ENCODE data around the gene SLC25A38. TPM values are rescaled to one million over a fixed set of nuclear protein-coding genes. Genes with fewer than 3 reads are reported as not detected.

The SLC25A38 gene
- total and polyA plus RNA-seq, 9 of the 15 experiments (the other 6 are each of a cell fraction or from before 2014, with no cell fraction given), result 13.5 to 51.1 (median 30.6) TPM

DNA sequence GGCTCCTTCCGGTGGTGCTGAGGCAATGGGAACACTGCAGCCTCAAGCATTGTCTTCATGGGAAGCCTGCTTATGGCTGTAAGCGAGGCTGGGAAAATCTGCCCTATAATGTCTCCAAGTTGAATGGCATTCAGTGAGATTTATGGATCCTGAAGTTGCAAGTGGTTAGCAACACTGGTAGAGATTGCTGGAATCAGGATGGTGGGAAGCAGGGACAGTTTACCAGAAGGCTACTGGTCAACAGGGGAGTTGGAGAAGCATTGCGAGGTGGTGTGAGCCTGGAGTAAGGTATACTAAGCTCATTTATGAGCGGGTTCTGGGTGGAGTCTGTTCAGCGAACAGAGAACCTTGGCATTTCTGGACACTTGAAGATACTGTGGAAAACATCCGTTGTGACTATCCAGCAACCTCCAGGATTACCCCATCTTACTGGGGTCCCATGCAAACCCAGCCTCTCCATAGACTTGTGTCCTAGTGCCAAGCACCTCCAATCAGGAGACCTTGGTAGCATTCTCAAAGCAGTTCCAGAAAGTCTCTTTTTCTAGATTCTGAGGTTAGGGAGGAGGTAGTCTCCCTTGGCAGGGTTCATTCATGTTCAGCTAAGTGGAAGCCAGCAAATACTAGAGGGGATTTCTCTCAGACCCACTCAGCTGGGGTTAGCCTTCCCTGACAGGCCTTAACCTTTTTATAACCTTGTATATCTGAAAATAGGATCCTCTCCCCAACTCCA is 30.7 kb downstream of the SLC25A38 start (continued):
- TF ChIP-seq ZNF695 (CRISPR knock-in tag; IDR thresholded peaks at IDR 0.05) (0 out of 2 replicates have a peak, but pooled peaks have one; percentile 57), SIN3B (IDR thresholded peaks at IDR 0.05; ENCODE audit: low read depth) (no peak), FOXK1 (CRISPR knock-in tag; IDR thresholded peaks at IDR 0.05; ENCODE audit: borderline replicate concordance) (no peak), ZNF347 (CRISPR knock-in tag; IDR thresholded peaks at IDR 0.05; ENCODE audit: low read depth) (0 out of 2 replicates have a peak, but pooled peaks have one; percentile 37), PHB2 (IDR thresholded peaks at IDR 0.05; ENCODE audit: low read depth) (no peak), RNF2 (IDR thresholded peaks at IDR 0.05) (no peak), ZNF444 (CRISPR knock-in tag; IDR thresholded peaks at IDR 0.05) (peak; percentile 20; the same call in 1 of the 2 replicates), KDM1A (IDR thresholded peaks at IDR 0.05) (no peak), TEAD4 (IDR thresholded peaks at IDR 0.05; ENCODE audit: low read length) (0 out of 2 replicates have a peak, but pooled peaks have one; percentile 18), TEAD4 (CRISPR knock-in tag; IDR thresholded peaks at IDR 0.05; ENCODE audit: borderline replicate concordance) (no peak), TAF15 (IDR thresholded peaks at IDR 0.05; ENCODE audit: low read depth, low read length) (no peak), HDAC3 (IDR thresholded peaks at IDR 0.05; ENCODE audit: borderline replicate concordance, partially characterized antibody) (no peak), NR1H2 (CRISPR knock-in tag; IDR thresholded peaks at IDR 0.05) (no peak), NFXL1 (CRISPR knock-in tag; IDR thresholded peaks at IDR 0.05) (peak; percentile 30; the same call in 1 of the 2 replicates), TCF15 (CRISPR knock-in tag; IDR thresholded peaks at IDR 0.05) (no peak), ZNF253 (CRISPR knock-in tag; conservative IDR thresholded peaks at IDR 0.05) (peak; percentile 72; the same call in 1 of the 2 replicates), POLR2AphosphoS5 (IDR thresholded peaks at IDR 0.05; ENCODE audit: control insufficient read depth, insufficient read depth, low read depth, low read length) (peak; percentile 51), SMAD3 (CRISPR knock-in tag; conservative IDR thresholded peaks at IDR 0.05) (peak; percentile 34; the same call in 1 of the 2 replicates), RFX5 (IDR thresholded peaks at IDR 0.05; ENCODE audit: low read depth, low read length) (no peak), USF1 (CRISPR knock-in tag; IDR thresholded peaks at IDR 0.05) (no peak), CHCHD3 (CRISPR knock-in tag; IDR thresholded peaks at IDR 0.05) (no peak), ZBTB7A (IDR thresholded peaks at IDR 0.05; ENCODE audit: borderline replicate concordance, control insufficient read depth, low read depth, low read length) (no peak)
- TF ChIP-seq, protein P1, sequence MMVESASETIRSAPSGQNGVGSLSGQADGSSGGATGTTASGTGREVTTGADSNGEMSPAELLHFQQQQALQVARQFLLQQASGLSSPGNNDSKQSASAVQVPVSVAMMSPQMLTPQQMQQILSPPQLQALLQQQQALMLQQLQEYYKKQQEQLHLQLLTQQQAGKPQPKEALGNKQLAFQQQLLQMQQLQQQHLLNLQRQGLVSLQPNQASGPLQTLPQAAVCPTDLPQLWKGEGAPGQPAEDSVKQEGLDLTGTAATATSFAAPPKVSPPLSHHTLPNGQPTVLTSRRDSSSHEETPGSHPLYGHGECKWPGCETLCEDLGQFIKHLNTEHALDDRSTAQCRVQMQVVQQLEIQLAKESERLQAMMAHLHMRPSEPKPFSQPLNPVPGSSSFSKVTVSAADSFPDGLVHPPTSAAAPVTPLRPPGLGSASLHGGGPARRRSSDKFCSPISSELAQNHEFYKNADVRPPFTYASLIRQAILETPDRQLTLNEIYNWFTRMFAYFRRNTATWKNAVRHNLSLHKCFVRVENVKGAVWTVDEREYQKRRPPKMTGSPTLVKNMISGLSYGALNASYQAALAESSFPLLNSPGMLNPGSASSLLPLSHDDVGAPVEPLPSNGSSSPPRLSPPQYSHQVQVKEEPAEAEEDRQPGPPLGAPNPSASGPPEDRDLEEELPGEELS (CRISPR knock-in tag; IDR thresholded peaks at IDR 0.05; ENCODE audit: borderline replicate concordance), result no peak
- TF ChIP-seq, protein P2, sequence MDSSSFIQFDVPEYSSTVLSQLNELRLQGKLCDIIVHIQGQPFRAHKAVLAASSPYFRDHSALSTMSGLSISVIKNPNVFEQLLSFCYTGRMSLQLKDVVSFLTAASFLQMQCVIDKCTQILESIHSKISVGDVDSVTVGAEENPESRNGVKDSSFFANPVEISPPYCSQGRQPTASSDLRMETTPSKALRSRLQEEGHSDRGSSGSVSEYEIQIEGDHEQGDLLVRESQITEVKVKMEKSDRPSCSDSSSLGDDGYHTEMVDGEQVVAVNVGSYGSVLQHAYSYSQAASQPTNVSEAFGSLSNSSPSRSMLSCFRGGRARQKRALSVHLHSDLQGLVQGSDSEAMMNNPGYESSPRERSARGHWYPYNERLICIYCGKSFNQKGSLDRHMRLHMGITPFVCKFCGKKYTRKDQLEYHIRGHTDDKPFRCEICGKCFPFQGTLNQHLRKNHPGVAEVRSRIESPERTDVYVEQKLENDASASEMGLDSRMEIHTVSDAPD (CRISPR knock-in tag; IDR thresholded peaks at IDR 0.05), result no peak

All from K562 (cell line).